ENCODE results near the gene TRIM41.

TRIM41 gene

GRCh38 chr5:181239062-181239663 is 16.1 kb downstream of the TRIM41 start:
- peaks cover 49 to 79% of the 10 kb centered on the region in 2 donors for H3K36me3 ChIP-seq (ENCODE audit: control insufficient read depth in 1 of 2, insufficient read depth in 2 of 2, low read length in 2 of 2)

GRCh38 chr5:181241393-181241975 is 18.4 kb downstream of the TRIM41 start:
- H3K36me3 ChIP-seq (ENCODE audit: control insufficient read depth in 1 of 2, insufficient read depth in 2 of 2, low read length in 2 of 2): peaks cover 39 to 57% of the 10 kb centered on the region in 2 donors
- peak overlapping the region; percentile 94 to 100 for H3K4me3 ChIP-seq (ENCODE audit: low read depth in 1 of 2, low read length in 2 of 2)
- H3K27ac ChIP-seq (ENCODE audit: low read depth, low read length): no peak overlapping the region
- H3K9me3 ChIP-seq (ENCODE audit: control insufficient read depth in 1 of 2, low read length in 2 of 2): no peaks in the 10 kb centered on the region
- no peaks in the 10 kb centered on the region for H3K27me3 ChIP-seq (ENCODE audit: control insufficient read depth in 1 of 2, insufficient read depth in 2 of 2, low read length in 2 of 2)
- peak overlapping the region; percentile 90 to 93 for H3K9ac ChIP-seq (ENCODE audit: low read depth in 1 of 2, low read length in 2 of 2)
- H3K4me1 ChIP-seq (ENCODE audit: control insufficient read depth in 1 of 2, insufficient read depth in 2 of 2, low read length in 2 of 2): peaks cover 26 to 31% of the 10 kb centered on the region in 2 donors

More at GRCh38 chr5:181239062-181239663, 16.1 kb downstream of the TRIM41 start:
- Histone ChIP-seq H3K4me1 (ENCODE audit: control insufficient read depth in 1 of 2, insufficient read depth in 2 of 2, low read length in 2 of 2) (peaks cover 12 to 15% of the 10 kb centered on the region in 2 donors), H3K27ac (ENCODE audit: low read depth, low read length) (no peak overlapping the region), H3K9me3 (ENCODE audit: control insufficient read depth in 1 of 2, low read length in 2 of 2) (no peaks in the 10 kb centered on the region), H3K27me3 (ENCODE audit: control insufficient read depth in 1 of 2, insufficient read depth in 2 of 2, low read length in 2 of 2) (no peaks in the 10 kb centered on the region), H3K4me3 (ENCODE audit: low read depth in 1 of 2, low read length in 2 of 2) (no peak overlapping the region), H3K9ac (ENCODE audit: low read depth in 1 of 2, low read length in 2 of 2) (no peak overlapping the region)

- H3K4me1 ChIP-seq (ENCODE audit: control insufficient read depth in 1 of 2, insufficient read depth in 2 of 2, low read length in 2 of 2): peaks cover 26 to 31% of the 10 kb centered on the region in 2 donors
- H3K4me3 ChIP-seq (ENCODE audit: low read depth in 1 of 2, low read length in 2 of 2): peak overlapping the region; percentile 94 to 100
- no peaks in the 10 kb centered on the region for H3K27me3 ChIP-seq (ENCODE audit: control insufficient read depth in 1 of 2, insufficient read depth in 2 of 2, low read length in 2 of 2)
- H3K27ac ChIP-seq (ENCODE audit: low read depth, low read length): no peak overlapping the region
- H3K36me3 ChIP-seq (ENCODE audit: control insufficient read depth in 1 of 2, insufficient read depth in 2 of 2, low read length in 2 of 2): peaks cover 33 to 51% of the 10 kb centered on the region in 2 donors
- H3K9me3 ChIP-seq (ENCODE audit: control insufficient read depth in 1 of 2, low read length in 2 of 2): no peaks in the 10 kb centered on the region
- H3K9ac ChIP-seq (ENCODE audit: low read depth in 1 of 2, low read length in 2 of 2): peak overlapping the region; percentile 90 to 93
These were observed 19.0 kb downstream of the TRIM41 start for GRCh38 chr5:181242031-181242451.

GRCh38 chr5:181243018-181243563 is 20.0 kb downstream of the TRIM41 start:
- Histone ChIP-seq H3K9me3 (ENCODE audit: control insufficient read depth in 1 of 2, low read length in 2 of 2) (no peaks in the 10 kb centered on the region), H3K27me3 (ENCODE audit: control insufficient read depth in 1 of 2, insufficient read depth in 2 of 2, low read length in 2 of 2) (no peaks in the 10 kb centered on the region), H3K27ac (ENCODE audit: low read depth, low read length) (peak overlapping the region; percentile 74), H3K36me3 (ENCODE audit: control insufficient read depth in 1 of 2, insufficient read depth in 2 of 2, low read length in 2 of 2) (peaks cover 23 to 41% of the 10 kb centered on the region in 2 donors), H3K4me3 (ENCODE audit: low read depth in 1 of 2, low read length in 2 of 2) (peak overlapping the region; percentile 94 to 100), H3K9ac (ENCODE audit: low read depth in 1 of 2, low read length in 2 of 2) (peak overlapping the region; percentile 90 to 93), H3K4me1 (ENCODE audit: control insufficient read depth in 1 of 2, insufficient read depth in 2 of 2, low read length in 2 of 2) (peaks cover 31 to 37% of the 10 kb centered on the region in 2 donors)

GRCh38 chr5:181243564-181244343 is 20.7 kb downstream of the TRIM41 start, which contains the start of gene RACK1:
Gene RACK1, minus strand, starts transcription at chr5:181243906. Its CDS starts 106 bp downstream, at chr5:181243800.
- peaks cover 35 to 42% of the 10 kb centered on the region in 2 donors for H3K4me1 ChIP-seq (ENCODE audit: control insufficient read depth in 1 of 2, insufficient read depth in 2 of 2, low read length in 2 of 2)
- H3K9ac ChIP-seq (ENCODE audit: low read depth in 1 of 2, low read length in 2 of 2): peak within 1 kb of the TSS; percentile 90 to 93
- no peaks in the 10 kb centered on the region for H3K27me3 ChIP-seq (ENCODE audit: control insufficient read depth in 1 of 2, insufficient read depth in 2 of 2, low read length in 2 of 2)
- peak within 1 kb of the TSS; percentile 94 to 100 for H3K4me3 ChIP-seq (ENCODE audit: low read depth in 1 of 2, low read length in 2 of 2)
- H3K9me3 ChIP-seq (ENCODE audit: control insufficient read depth in 1 of 2, low read length in 2 of 2): no peaks in the 10 kb centered on the region
- H3K27ac ChIP-seq (ENCODE audit: low read depth, low read length): peak within 1 kb of the TSS; percentile 74
- H3K36me3 ChIP-seq (ENCODE audit: control insufficient read depth in 1 of 2, insufficient read depth in 2 of 2, low read length in 2 of 2): peaks cover 18 to 34% of the 10 kb centered on the region in 2 donors

GRCh38 chr5:181245427-181246275 is 22.6 kb downstream of the TRIM41 start:
- Histone ChIP-seq H3K36me3 (ENCODE audit: control insufficient read depth in 1 of 2, insufficient read depth in 2 of 2, low read length in 2 of 2) (peaks cover 11 to 18% of the 10 kb centered on the region in 2 donors), H3K4me1 (ENCODE audit: control insufficient read depth in 1 of 2, insufficient read depth in 2 of 2, low read length in 2 of 2) (peaks cover 41 to 49% of the 10 kb centered on the region in 2 donors), H3K27ac (ENCODE audit: low read depth, low read length) (peak overlapping the region; percentile 96), H3K9ac (ENCODE audit: low read depth in 1 of 2, low read length in 2 of 2) (peak overlapping the region; percentile 95 to 97), H3K9me3 (ENCODE audit: control insufficient read depth in 1 of 2, low read length in 2 of 2) (no peaks in the 10 kb centered on the region), H3K4me3 (ENCODE audit: low read depth in 1 of 2, low read length in 2 of 2) (peak overlapping the region; percentile 95 to 99), H3K27me3 (ENCODE audit: control insufficient read depth in 1 of 2, insufficient read depth in 2 of 2, low read length in 2 of 2) (no peaks in the 10 kb centered on the region)

- H3K27ac ChIP-seq (ENCODE audit: low read depth, low read length): peak overlapping the region; percentile 96
- peak overlapping the region; percentile 97 to 99 for H3K9ac ChIP-seq (ENCODE audit: low read depth in 1 of 2, low read length in 2 of 2)
- no peaks in the 10 kb centered on the region for H3K9me3 ChIP-seq (ENCODE audit: control insufficient read depth in 1 of 2, low read length in 2 of 2)
- peaks cover 39 to 47% of the 10 kb centered on the region in 2 donors for H3K4me1 ChIP-seq (ENCODE audit: control insufficient read depth in 1 of 2, insufficient read depth in 2 of 2, low read length in 2 of 2)
- peak overlapping the region; percentile 95 to 99 for H3K4me3 ChIP-seq (ENCODE audit: low read depth in 1 of 2, low read length in 2 of 2)
- no peaks in the 10 kb centered on the region for H3K27me3 ChIP-seq (ENCODE audit: control insufficient read depth in 1 of 2, insufficient read depth in 2 of 2, low read length in 2 of 2)
- peaks cover 8 to 12% of the 10 kb centered on the region in 2 donors for H3K36me3 ChIP-seq (ENCODE audit: control insufficient read depth in 1 of 2, insufficient read depth in 2 of 2, low read length in 2 of 2)
These were observed 23.4 kb downstream of the TRIM41 start for GRCh38 chr5:181246276-181247049.

GRCh38 chr5:181248277-181248676 is 25.2 kb downstream of the TRIM41 start:
- Histone ChIP-seq H3K27ac (ENCODE audit: low read depth, low read length) (no peak overlapping the region), H3K27me3 (ENCODE audit: control insufficient read depth in 1 of 2, insufficient read depth in 2 of 2, low read length in 2 of 2) (no peaks in the 10 kb centered on the region), H3K9me3 (ENCODE audit: control insufficient read depth in 1 of 2, low read length in 2 of 2) (no peaks in the 10 kb centered on the region), H3K36me3 (ENCODE audit: control insufficient read depth in 1 of 2, insufficient read depth in 2 of 2, low read length in 2 of 2) (peaks cover under 1 to 7% of the 10 kb centered on the region in 2 donors), H3K4me3 (ENCODE audit: low read depth in 1 of 2, low read length in 2 of 2) (peak overlapping the region; percentile 68 to 95), H3K9ac (ENCODE audit: low read depth in 1 of 2, low read length in 2 of 2) (peak overlapping the region; percentile 54 to 58), H3K4me1 (ENCODE audit: control insufficient read depth in 1 of 2, insufficient read depth in 2 of 2, low read length in 2 of 2) (peaks cover 29 to 42% of the 10 kb centered on the region in 2 donors)

GRCh38 chr5:181255276-181255675 is 32.2 kb downstream of the TRIM41 start:
- Histone ChIP-seq H3K27ac (ENCODE audit: low read depth, low read length) (no peak overlapping the region), H3K4me3 (ENCODE audit: low read depth in 1 of 2, low read length in 2 of 2) (no peak overlapping the region), H3K9me3 (ENCODE audit: control insufficient read depth in 1 of 2, low read length in 2 of 2) (no peaks in the 10 kb centered on the region), H3K4me1 (ENCODE audit: control insufficient read depth in 1 of 2, insufficient read depth in 2 of 2, low read length in 2 of 2) (peaks cover 39 to 44% of the 10 kb centered on the region in 2 donors), H3K36me3 (ENCODE audit: control insufficient read depth in 1 of 2, insufficient read depth in 2 of 2, low read length in 2 of 2) (peaks cover 12 to 24% of the 10 kb centered on the region in 2 donors), H3K27me3 (ENCODE audit: control insufficient read depth in 1 of 2, insufficient read depth in 2 of 2, low read length in 2 of 2) (no peaks in the 10 kb centered on the region), H3K9ac (ENCODE audit: low read depth in 1 of 2, low read length in 2 of 2) (no peak overlapping the region)
